ENCODE data around the gene ALDH3B2. TPM values are rescaled to one million over a fixed set of nuclear protein-coding genes. Genes with fewer than 3 reads are reported as not detected.

Gene ALDH3B2, protein sequence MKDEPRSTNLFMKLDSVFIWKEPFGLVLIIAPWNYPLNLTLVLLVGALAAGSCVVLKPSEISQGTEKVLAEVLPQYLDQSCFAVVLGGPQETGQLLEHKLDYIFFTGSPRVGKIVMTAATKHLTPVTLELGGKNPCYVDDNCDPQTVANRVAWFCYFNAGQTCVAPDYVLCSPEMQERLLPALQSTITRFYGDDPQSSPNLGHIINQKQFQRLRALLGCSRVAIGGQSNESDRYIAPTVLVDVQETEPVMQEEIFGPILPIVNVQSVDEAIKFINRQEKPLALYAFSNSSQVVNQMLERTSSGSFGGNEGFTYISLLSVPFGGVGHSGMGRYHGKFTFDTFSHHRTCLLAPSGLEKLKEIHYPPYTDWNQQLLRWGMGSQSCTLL
- total RNA-seq, result not detected in 2 replicates

DNA sequence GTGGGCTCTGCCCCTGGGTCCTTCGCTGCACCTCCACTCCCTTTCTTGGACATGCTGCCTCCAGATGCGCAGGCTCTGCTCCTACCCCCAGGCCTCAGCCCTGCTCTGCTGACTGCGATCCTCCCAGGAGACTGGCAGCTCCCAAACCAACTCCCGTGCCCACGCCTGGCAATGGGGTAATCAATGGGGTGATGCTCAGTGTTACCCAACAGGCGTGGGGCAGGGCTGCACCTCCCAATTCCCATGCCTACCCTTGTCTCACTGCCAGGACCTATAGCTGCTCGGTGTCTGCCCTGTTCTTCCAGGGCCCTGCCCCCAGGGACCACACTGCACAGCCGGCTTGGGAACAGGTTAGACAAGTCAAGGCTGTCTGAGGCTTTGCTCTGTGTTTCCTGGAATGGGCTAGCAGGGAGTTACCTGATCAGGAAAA, at the start of gene ALDH3B2:
Gene ALDH3B2, minus strand, starts transcription at position 182 of the 430 bp plus-strand sequence. CDS start 7,688 bp downstream, outside the sequence.

DNA sequence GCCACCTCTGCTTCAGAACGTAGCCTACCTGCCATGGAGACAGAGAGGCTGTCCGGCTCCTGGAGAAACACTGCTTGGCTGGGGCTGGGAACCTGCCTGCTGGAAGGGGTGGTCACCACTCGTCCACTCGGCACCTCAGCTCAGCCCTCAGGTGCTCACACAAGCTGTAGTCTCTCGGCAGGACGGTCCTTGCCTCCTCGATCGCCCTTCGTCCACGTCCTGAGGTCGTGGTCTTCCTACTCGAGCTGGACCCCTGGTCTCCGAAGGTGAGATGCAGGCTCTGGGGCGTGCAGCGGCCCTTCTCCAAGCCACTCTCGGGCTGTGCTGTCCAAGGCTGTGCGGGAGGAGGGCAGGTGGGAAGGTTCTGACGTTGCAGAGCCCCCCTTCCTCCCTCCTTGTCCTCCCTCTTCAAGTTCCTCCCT, 35.0 kb downstream of the ALDH3B2 start, which contains the start of gene TBX10:
Gene TBX10, minus strand, starts transcription at position 326 of the 422 bp plus-strand sequence. Its CDS starts 291 bp downstream, at position 35.

DNA sequence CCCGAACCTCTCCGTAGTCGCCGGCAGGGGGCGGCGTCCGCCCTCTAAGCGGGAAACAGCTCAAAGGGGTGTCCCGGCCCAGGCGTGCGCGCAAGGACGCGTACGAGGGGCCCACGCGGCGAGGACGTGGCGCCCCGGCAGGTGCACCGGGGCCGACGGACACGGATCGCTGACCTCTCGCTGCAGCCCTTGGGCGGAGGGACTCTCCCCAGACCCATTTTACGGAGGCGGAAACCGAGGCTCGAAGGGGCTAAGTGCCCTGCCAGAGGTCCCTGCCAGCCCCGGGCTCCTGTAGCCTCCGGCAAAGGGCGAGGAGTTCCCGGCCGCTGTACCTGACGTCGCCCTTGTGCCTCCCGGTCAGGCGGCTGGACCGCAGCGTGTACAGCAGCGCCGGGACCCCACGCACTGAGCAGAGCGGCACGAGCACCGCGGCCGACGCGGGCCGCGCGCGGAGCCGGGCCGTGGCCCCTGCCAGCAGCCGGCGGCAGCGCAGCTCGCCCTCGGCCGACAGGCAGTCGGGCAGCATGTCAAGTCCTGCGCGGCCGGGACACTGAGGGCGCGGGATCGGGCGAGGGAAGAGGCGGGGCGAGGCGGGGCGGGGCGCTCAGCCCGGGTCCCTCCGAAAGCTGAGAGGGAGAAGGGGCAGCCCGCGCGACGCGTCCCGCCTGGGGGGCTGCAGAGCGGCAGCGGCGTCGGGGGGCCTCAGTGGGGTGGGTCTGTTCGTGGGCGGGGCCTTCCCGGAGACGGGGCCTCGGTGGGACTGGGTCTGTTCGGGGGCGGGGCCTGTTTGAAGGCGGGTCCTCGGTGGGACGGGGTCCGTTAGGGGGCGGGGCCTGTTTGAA, 44.8 kb downstream of the ALDH3B2 start, which contains the start of gene NUDT8:
Gene NUDT8, minus strand, starts transcription at position 552 of the 842 bp plus-strand sequence. Its CDS starts 26 bp downstream, at position 526.

Other genes starting within 250 kb of the ALDH3B2 start
- 37.1 and 68.3 TPM in 2 replicates for gene RPS6KB2, start 246.1 kb downstream of the ALDH3B2 start, total RNA-seq
- gene PTPRCAP, start 236.9 kb downstream of the ALDH3B2 start, total RNA-seq, result 0.44 and 0.62 TPM in 2 replicates
- gene CORO1B, start 231.1 kb downstream of the ALDH3B2 start, total RNA-seq, result 110 and 138 TPM in 2 replicates
- gene GPR152, start 221.9 kb downstream of the ALDH3B2 start, total RNA-seq, result not detected in 2 replicates
- gene CABP4, start 219.3 kb downstream of the ALDH3B2 start, total RNA-seq, result not detected in 2 replicates
- 28.4 and 30.1 TPM in 2 replicates for gene TMEM134, start 205.4 kb downstream of the ALDH3B2 start, total RNA-seq
- gene AIP, start 191.6 kb downstream of the ALDH3B2 start, total RNA-seq, result 63.2 and 102 TPM in 2 replicates
- 12.1 and 16.5 TPM in 2 replicates for gene PITPNM1, start 169.3 kb downstream of the ALDH3B2 start, total RNA-seq
- 14.7 and 30.4 TPM in 2 replicates for gene CDK2AP2, start 166.5 kb downstream of the ALDH3B2 start, total RNA-seq
- not detected in 2 replicates for gene CABP2, start 151.2 kb downstream of the ALDH3B2 start, total RNA-seq
- gene GSTP1, start 90.8 kb downstream of the ALDH3B2 start, total RNA-seq, result 596 and 840 TPM in 2 replicates
- gene NDUFV1, start 67.7 kb downstream of the ALDH3B2 start, total RNA-seq, result 168 and 191 TPM in 2 replicates
- gene NUDT8, start 44.7 kb downstream of the ALDH3B2 start, total RNA-seq, result 7.5 and 8.7 TPM in 2 replicates
- gene TBX10, start 34.9 kb downstream of the ALDH3B2 start, total RNA-seq, result not detected in 2 replicates
- not detected in 2 replicates for gene ACY3, start 23.9 kb downstream of the ALDH3B2 start, total RNA-seq